ENCODE results near the gene HSD11B2.
A peak's percentile ranks its signal among the peaks of the same experiment; 100 is the strongest.

The HSD11B2 gene

GRCh38 chr16:67457611-67458010 lies 26.7 kb downstream of the HSD11B2 start:
- DNase-seq, result no peak

- no peak for DNase-seq
Observed at GRCh38 chr16:67458121-67458641, 27.3 kb downstream of the HSD11B2 start.

- DNase-seq, result no peak
Observed at GRCh38 chr16:67459066-67459860, 28.3 kb downstream of the HSD11B2 start.

GRCh38 chr16:67459861-67460150 lies 28.9 kb downstream of the HSD11B2 start:
- no peak for DNase-seq

GRCh38 chr16:67460168-67460567 lies 29.2 kb downstream of the HSD11B2 start:
- DNase-seq, result no peak

GRCh38 chr16:67460961-67461360 lies 30.0 kb downstream of the HSD11B2 start:
- no peak for DNase-seq

GRCh38 chr16:67461600-67462278 lies 30.8 kb downstream of the HSD11B2 start:
- no peak for DNase-seq

- no peak for DNase-seq
Observed at GRCh38 chr16:67462279-67462655, 31.3 kb downstream of the HSD11B2 start.

GRCh38 chr16:67463059-67463458 lies 32.1 kb downstream of the HSD11B2 start:
- DNase-seq, result no peak

GRCh38 chr16:67463691-67464090 lies 32.8 kb downstream of the HSD11B2 start:
- DNase-seq, result no peak

- DNase-seq, result no peak
Observed at GRCh38 chr16:67464565-67464964, 33.6 kb downstream of the HSD11B2 start.

- DNase-seq, result no peak
Observed at GRCh38 chr16:67466581-67466980, 35.7 kb downstream of the HSD11B2 start.

GRCh38 chr16:67468731-67469130 lies 37.8 kb downstream of the HSD11B2 start:
- DNase-seq, result no peak

- no peak for DNase-seq
Observed at GRCh38 chr16:67470359-67470758, 39.4 kb downstream of the HSD11B2 start.

- DNase-seq, result no peak
Observed at GRCh38 chr16:67471758-67472384, 41.0 kb downstream of the HSD11B2 start.

GRCh38 chr16:67474551-67475455 lies 43.9 kb downstream of the HSD11B2 start:
- no peak for DNase-seq

- no peak for DNase-seq
Observed at GRCh38 chr16:67477960-67478554, 47.1 kb downstream of the HSD11B2 start.

- DNase-seq, result peak; percentile 96 to 98 (median 98)
Observed at GRCh38 chr16:67480833-67481560, 50.1 kb downstream of the HSD11B2 start, which contains the start of gene ATP6V0D1. ATP6V0D1 (minus strand) TSS chr16:67481157; CDS start chr16:67481086, 71 bp downstream.

GRCh38 chr16:67481561-67482232 lies 50.8 kb downstream of the HSD11B2 start:
- DNase-seq, result peak in 1 of 4 experiments; percentile 15

GRCh38 chr16:67482233-67482924 lies 51.5 kb downstream of the HSD11B2 start:
- DNase-seq, result no peak

Measured in activated CD4-positive, CD25-positive, alpha-beta regulatory T cell (primary cell).